HFF-Myc (cell line): ENCODE results near the gene URM1.

Experiments used
- DNase-seq: peaks from one replicate; pipeline ENCODE4 v3.0.0-alpha.2; 2011; ENCODE audit warnings: low read depth; ENCODE audit errors: extremely low read depth
- H3K4me3 ChIP-seq: replicated peaks from 2 replicates; pipeline ENCODE4 v1.5.1; 2011; ENCODE audit warnings: low read depth, mild to moderate bottlenecking, control low read depth, low read length
- TF ChIP-seq, protein P1 (sequence below): IDR thresholded peaks from 2 replicates; pipeline ENCODE4 v1.5.1; 2012; ENCODE audit warnings: mild to moderate bottlenecking, low read depth, low read length, control low read depth; ENCODE audit errors: missing control alignments

URM1 gene

DNA sequence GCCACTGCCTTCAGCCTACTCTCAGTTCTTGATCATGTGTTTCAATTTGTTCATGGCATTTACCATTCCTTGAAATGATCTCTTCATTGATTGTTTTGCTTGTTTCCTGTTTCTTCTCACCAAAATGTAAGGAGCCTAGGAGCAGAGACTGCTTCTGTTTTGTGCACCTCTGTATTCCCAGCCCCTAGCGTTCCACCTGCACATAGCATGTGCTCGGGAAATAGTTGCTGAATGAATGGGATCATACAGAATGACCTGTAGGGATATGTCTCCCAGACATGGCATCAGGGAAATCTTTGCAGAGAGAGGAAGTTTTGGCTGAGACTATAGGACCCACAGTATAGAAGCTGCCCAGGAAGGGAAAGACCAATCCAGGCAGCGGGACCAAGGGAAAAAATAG lies 43.3 kb downstream of the URM1 start:
- TF ChIP-seq, protein P1, sequence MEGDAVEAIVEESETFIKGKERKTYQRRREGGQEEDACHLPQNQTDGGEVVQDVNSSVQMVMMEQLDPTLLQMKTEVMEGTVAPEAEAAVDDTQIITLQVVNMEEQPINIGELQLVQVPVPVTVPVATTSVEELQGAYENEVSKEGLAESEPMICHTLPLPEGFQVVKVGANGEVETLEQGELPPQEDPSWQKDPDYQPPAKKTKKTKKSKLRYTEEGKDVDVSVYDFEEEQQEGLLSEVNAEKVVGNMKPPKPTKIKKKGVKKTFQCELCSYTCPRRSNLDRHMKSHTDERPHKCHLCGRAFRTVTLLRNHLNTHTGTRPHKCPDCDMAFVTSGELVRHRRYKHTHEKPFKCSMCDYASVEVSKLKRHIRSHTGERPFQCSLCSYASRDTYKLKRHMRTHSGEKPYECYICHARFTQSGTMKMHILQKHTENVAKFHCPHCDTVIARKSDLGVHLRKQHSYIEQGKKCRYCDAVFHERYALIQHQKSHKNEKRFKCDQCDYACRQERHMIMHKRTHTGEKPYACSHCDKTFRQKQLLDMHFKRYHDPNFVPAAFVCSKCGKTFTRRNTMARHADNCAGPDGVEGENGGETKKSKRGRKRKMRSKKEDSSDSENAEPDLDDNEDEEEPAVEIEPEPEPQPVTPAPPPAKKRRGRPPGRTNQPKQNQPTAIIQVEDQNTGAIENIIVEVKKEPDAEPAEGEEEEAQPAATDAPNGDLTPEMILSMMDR: peak; percentile 16
- no peak for DNase-seq
- no peak overlapping the region for H3K4me3 ChIP-seq

DNA sequence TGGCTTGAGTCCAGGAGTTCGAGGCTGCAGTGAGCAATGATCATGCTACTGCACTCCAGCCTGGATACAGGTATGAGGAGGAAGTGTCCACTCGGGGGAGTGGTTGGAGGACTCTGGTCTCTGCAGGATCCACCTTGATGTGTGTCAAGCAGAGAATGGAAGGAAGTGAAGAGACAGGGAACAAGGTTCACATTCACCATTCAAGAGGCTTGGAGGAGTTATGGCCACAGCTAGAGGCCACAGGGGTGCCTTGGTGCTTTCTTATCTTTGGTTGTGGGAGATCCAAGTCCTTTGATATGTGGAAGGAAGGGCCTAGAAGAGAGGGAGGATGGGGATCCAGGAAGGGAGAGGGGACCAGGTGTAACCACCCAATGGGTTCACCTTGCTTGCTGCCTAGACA lies 44.1 kb downstream of the URM1 start:
- TF ChIP-seq, protein P1: no peak

DNA sequence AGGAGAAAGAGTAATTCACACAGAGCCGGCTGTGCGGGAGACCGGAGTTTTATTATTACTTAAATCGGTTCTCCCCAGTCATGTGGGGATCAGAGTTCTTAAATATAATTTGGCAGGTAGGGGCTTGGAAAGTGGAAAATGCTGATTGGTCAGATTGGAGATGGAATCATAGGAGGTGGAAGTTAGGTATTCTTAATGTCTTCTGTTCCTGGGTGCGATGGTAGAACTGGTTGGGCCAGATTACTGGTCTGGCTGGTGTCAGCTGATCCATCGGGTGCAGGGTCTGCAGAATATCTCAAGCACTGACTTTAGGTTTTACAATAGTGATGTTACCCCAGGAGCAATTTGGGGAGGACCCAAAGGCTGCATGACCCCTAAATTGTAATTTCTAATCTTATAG lies 44.8 kb downstream of the URM1 start:
- TF ChIP-seq, protein P1: no peak
- no peak for DNase-seq
- no peak overlapping the region for H3K4me3 ChIP-seq

More for the DNA sequence above, 44.1 kb downstream of the URM1 start:
- H3K4me3 ChIP-seq: no peak overlapping the region
- no peak for DNase-seq

DNA sequence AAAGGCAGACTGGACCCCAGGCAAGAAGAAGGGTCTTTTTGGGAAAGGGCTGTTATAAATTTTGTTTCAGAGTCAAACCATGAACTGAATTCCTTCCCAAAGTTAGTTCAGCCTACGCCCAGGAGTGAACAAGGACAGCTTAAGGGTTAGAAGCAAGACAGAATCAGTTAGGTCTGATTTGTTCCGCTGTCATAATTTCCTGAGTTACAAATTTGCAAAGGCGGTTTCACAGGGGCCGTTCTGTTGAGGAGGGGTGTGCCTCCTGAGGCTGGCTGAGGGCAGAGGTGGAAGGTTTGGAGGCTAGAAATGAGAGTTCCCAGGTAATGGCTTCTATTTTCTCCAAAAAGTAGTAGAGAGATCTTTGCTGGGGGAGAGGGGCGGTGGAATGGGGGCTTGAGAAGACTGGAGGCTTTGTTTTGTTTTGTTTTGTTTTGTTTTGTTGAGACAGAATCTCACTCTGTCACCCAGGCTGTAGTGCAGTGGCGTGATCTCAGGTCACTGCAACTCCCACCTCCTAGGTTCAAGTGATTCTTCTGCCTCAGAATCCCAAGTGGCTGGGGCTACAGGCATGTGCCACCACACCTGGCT lies 45.4 kb downstream of the URM1 start:
- TF ChIP-seq, protein P1: no peak
- no peak overlapping the region for H3K4me3 ChIP-seq
- no peak for DNase-seq

DNA sequence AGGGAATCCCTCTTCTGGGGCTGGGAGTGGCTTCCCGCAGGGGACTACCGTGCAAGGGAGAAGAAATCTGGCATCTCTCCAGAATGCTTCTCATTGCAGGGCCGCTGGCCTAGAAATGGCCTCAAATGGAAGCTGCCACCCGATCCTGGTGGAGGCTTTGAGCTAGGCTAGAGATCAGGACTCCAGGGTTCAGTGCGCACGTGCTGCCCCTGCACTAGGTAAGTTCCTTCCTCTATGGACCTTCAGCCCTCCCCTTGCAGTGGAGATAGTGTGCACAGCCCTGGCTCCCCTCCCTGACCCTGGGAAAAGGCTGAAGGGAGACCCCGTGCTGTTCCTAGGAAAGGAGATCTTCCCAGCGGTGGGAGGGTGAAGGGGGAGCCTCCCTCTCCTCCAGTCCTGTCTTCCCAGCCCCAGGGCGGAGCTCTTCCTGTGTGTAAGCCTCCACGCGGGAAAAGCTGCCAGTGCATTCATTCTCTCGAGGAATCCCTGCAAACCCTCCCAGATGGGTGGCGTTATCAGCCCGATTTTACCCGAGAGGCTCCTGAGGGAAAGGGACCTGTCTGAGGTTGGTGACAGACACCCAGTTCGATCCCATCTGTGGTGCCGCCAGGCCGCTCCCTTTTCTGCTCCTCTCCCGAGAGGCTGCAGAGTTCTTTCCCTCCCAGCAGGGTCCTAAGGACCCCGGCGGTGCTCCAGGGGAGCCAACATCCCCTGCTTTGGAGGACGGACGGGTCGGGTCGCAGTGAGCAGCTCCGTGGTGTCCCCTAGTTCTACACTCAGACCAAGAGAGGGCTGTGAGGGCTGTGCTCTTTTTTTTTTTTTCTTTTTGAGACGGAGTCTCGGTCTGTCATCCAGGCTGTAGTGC lies 48.1 kb downstream of the URM1 start:
- no peak for DNase-seq
- TF ChIP-seq, protein P1: no peak
- peak overlapping the region; percentile 60 for H3K4me3 ChIP-seq

DNA sequence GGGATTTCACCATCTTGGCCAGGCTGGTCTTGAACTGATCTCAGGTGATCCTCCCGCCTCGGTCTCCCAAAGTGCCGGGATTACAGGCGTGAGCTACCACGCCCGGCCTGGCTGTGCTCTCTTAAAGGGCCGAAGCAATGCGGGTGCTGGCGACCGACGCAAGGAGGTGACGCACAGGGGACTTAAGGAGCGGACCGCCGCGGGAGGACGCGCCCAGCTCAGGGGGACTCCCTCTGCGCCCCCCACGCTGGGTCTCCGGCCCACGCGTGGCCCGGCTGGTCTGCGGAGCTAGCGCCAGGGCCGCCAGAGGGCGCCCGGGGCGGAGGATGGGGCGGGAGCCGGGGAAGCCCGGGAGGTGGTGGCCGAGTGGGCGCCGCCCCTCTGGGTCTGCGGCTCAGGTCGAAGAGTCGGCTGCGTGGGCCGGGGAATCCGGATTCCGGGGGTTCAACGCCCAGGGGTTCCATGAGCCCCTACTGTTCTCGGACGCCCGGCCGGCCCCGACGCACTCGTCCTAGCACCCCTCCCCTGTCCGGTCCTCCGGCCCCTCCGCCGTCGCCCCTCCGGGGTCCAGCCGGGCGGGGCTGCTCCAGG lies 49.0 kb downstream of the URM1 start:
- TF ChIP-seq, protein P1: peak; percentile 85
- no peak for DNase-seq
- peak overlapping the region; percentile 60 for H3K4me3 ChIP-seq
